ENCODE results near the gene DUSP8. TPM values are rescaled to one million over a fixed set of nuclear protein-coding genes. Genes with fewer than 3 reads are reported as not detected.

The DUSP8 gene
- total RNA-seq, 2 experiments from 2014 or later = not detected

GRCh38 chr11:1543606-1544263, 28.3 kb downstream of the DUSP8 start:
- Histone ChIP-seq H3K4me1 (ENCODE audit: insufficient read depth, low read length, poor library complexity, severe bottlenecking) (no peaks in the 10 kb centered on the region), H3K9me2 (ENCODE audit: insufficient read depth, low read length) (no peaks in the 10 kb centered on the region), H4K20me1 (ENCODE audit: insufficient read depth, low read length) (no peaks in the 10 kb centered on the region), H3K36me3 (ENCODE audit: insufficient read depth, low read length) (no peaks in the 10 kb centered on the region), H3K79me2 (ENCODE audit: insufficient read depth, low read depth, low read length) (no peaks in the 10 kb centered on the region), H3K27ac (ENCODE audit: low read depth, low read length, poor library complexity, severe bottlenecking) (no peak overlapping the region), H2AFZ (ENCODE audit: low read length) (no peak overlapping the region), H3K4me2 (ENCODE audit: low read length) (no peak overlapping the region), H3K9me3 (ENCODE audit: low read length) (no peaks in the 10 kb centered on the region), H3K4me3 (ENCODE audit: low read depth, low read length, poor library complexity, severe bottlenecking) (no peak overlapping the region)
- no TSS peak for BruUV-seq (replicated peaks)
- ChIA-PET CTCF (ENCODE audit: unreplicated experiment) (no interaction called here), POLR2A (no interaction called here)
- TF ChIP-seq, protein P1, sequence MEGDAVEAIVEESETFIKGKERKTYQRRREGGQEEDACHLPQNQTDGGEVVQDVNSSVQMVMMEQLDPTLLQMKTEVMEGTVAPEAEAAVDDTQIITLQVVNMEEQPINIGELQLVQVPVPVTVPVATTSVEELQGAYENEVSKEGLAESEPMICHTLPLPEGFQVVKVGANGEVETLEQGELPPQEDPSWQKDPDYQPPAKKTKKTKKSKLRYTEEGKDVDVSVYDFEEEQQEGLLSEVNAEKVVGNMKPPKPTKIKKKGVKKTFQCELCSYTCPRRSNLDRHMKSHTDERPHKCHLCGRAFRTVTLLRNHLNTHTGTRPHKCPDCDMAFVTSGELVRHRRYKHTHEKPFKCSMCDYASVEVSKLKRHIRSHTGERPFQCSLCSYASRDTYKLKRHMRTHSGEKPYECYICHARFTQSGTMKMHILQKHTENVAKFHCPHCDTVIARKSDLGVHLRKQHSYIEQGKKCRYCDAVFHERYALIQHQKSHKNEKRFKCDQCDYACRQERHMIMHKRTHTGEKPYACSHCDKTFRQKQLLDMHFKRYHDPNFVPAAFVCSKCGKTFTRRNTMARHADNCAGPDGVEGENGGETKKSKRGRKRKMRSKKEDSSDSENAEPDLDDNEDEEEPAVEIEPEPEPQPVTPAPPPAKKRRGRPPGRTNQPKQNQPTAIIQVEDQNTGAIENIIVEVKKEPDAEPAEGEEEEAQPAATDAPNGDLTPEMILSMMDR (conservative IDR thresholded peaks at IDR 0.05; ENCODE audit: low read length) = no peak
- no peak for TF ChIP-seq EZH2phosphoT487 (IDR thresholded peaks at IDR 0.05; ENCODE audit: borderline replicate concordance, low read depth, low read length)
- intact Hi-C loops (cut with micrococcal nuclease; ENCODE audit: unreplicated experiment) = no loop called here
- no peak for DNase-seq (ENCODE audit: low spot score)

GRCh38 chr11:1542267-1542666, 29.8 kb downstream of the DUSP8 start:
- no peaks in the 10 kb centered on the region for H3K79me2 ChIP-seq (ENCODE audit: insufficient read depth, low read depth, low read length)
- H3K9me3 ChIP-seq (ENCODE audit: low read length) = no peaks in the 10 kb centered on the region
- no peak overlapping the region for H3K4me3 ChIP-seq (ENCODE audit: low read depth, low read length, poor library complexity, severe bottlenecking)
- no peak for DNase-seq (ENCODE audit: low spot score)
- no peaks in the 10 kb centered on the region for H3K36me3 ChIP-seq (ENCODE audit: insufficient read depth, low read length)
- intact Hi-C loops (cut with micrococcal nuclease; ENCODE audit: unreplicated experiment) = no loop called here
- TF ChIP-seq, protein P1 (conservative IDR thresholded peaks at IDR 0.05; ENCODE audit: low read length) = no peak
- no peak for TF ChIP-seq EZH2phosphoT487 (IDR thresholded peaks at IDR 0.05; ENCODE audit: borderline replicate concordance, low read depth, low read length)
- CTCF ChIA-PET (ENCODE audit: unreplicated experiment) = no interaction called here
- H3K27ac ChIP-seq (ENCODE audit: low read depth, low read length, poor library complexity, severe bottlenecking) = no peak overlapping the region
- H3K4me2 ChIP-seq (ENCODE audit: low read length) = no peak overlapping the region
- no peaks in the 10 kb centered on the region for H3K4me1 ChIP-seq (ENCODE audit: insufficient read depth, low read length, poor library complexity, severe bottlenecking)
- H2AFZ ChIP-seq (ENCODE audit: low read length) = no peak overlapping the region
- H3K9me2 ChIP-seq (ENCODE audit: insufficient read depth, low read length) = no peaks in the 10 kb centered on the region
- POLR2A ChIA-PET = no interaction called here
- BruUV-seq (replicated peaks) = no TSS peak
- no peaks in the 10 kb centered on the region for H4K20me1 ChIP-seq (ENCODE audit: insufficient read depth, low read length)

DNA sequence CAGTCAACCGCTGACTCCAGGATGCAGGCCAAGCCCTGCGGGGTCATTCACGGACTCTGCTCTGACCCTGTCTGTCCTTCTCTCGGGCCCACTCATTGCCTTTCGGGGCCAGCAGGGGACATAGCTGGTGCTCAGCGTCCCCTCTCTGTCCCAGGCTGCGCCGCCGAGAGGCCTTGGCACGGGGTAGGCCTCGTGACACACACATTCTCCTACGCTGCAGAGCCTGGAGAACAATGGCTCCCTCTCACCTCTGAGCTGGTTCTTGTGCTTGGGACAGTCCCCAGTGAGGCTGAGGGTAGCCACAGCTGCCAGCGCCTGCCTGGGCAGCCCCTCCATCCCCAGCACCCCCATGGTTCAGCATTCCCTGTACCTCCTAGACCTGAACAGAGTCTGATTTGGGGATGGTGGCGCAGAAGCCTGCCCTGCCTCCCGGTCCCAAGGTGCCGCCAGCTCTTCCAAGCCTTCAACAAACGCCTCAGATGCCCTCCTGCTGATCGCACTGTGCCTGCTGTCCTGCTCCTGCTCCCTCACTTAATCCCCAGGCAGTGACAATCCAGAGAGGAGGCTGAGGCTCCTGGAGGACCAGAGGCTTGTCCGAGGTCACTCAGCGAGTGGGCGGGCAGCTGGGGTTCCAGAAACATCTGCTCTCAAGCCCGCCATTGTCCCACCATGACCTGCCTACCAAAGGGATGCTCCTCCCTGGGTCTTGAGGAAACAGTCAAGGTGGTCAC, 30.4 kb downstream of the DUSP8 start:
- CTCF ChIA-PET (ENCODE audit: unreplicated experiment) = no interaction called here
- Histone ChIP-seq H2AFZ (ENCODE audit: low read length) (no peak overlapping the region), H4K20me1 (ENCODE audit: insufficient read depth, low read length) (no peaks in the 10 kb centered on the region), H3K4me3 (ENCODE audit: low read depth, low read length, poor library complexity, severe bottlenecking) (no peak overlapping the region), H3K9me3 (ENCODE audit: low read length) (no peaks in the 10 kb centered on the region), H3K36me3 (ENCODE audit: insufficient read depth, low read length) (no peaks in the 10 kb centered on the region), H3K9me2 (ENCODE audit: insufficient read depth, low read length) (no peaks in the 10 kb centered on the region), H3K4me2 (ENCODE audit: low read length) (no peak overlapping the region), H3K79me2 (ENCODE audit: insufficient read depth, low read depth, low read length) (no peaks in the 10 kb centered on the region), H3K27ac (ENCODE audit: low read depth, low read length, poor library complexity, severe bottlenecking) (no peak overlapping the region), H3K4me1 (ENCODE audit: insufficient read depth, low read length, poor library complexity, severe bottlenecking) (no peaks in the 10 kb centered on the region)
- BruUV-seq (replicated peaks) = no TSS peak
- POLR2A ChIA-PET = no interaction called here
- intact Hi-C loops (cut with micrococcal nuclease; ENCODE audit: unreplicated experiment) = no loop called here
- TF ChIP-seq, protein P1 (conservative IDR thresholded peaks at IDR 0.05; ENCODE audit: low read length) = no peak
- TF ChIP-seq EZH2phosphoT487 (IDR thresholded peaks at IDR 0.05; ENCODE audit: borderline replicate concordance, low read depth, low read length) = no peak
- no peak for DNase-seq (ENCODE audit: low spot score)
